Smooth muscle cell (in vitro differentiated cells): ENCODE measurements around the gene PPP1R2C. TPM values are rescaled to one million over a fixed set of nuclear protein-coding genes. Genes with fewer than 3 reads are reported as not detected.

Experiments used
- DNase-seq: peaks from one replicate; lab custom pipeline; 2025; ENCODE audit not compliant: unreplicated experiment; lab: John Stamatoyannopoulos, UW
- H2AFZ ChIP-seq: fragments of 200-600 bp; sonication (generic); 2 replicates; pipeline ENCODE4 v1.6.0; 2016; ENCODE audit warnings: antibody characterized with exemption, low read depth, mild to moderate bottlenecking
- H3F3A ChIP-seq: fragments of 200-600 bp; sonication (generic); 2 replicates; pipeline ENCODE4 v1.6.0; 2017; ENCODE audit warnings: antibody characterized with exemption, low read depth
- H3K27ac ChIP-seq: fragments of 200-600 bp; sonication (generic); 2 replicates; pipeline ENCODE4 v1.5.1; 2016; ENCODE audit warnings: low read depth, mild to moderate bottlenecking
- H3K27me3 ChIP-seq: fragments of 200-600 bp; sonication (generic); 2 replicates; pipeline ENCODE4 v1.6.1; 2016; ENCODE audit warnings: low read depth, mild to moderate bottlenecking
- H3K36me3 ChIP-seq: fragments of 200-600 bp; sonication (generic); 2 replicates; pipeline ENCODE4 v1.5.1; 2016; ENCODE audit warnings: low read depth
- H3K4me1 ChIP-seq: fragments of 200-600 bp; sonication (generic); 2 replicates; pipeline ENCODE4 v1.5.1; 2016; ENCODE audit warnings: low read depth
- H3K4me2 ChIP-seq: fragments of 200-600 bp; sonication (generic); 2 replicates; pipeline ENCODE4 v1.6.0; 2016; ENCODE audit warnings: mild to moderate bottlenecking
- H3K4me3 ChIP-seq: fragments of 200-600 bp; sonication (generic); 2 replicates; pipeline ENCODE4 v1.5.1; 2016; ENCODE audit warnings: mild to moderate bottlenecking
- H3K79me2 ChIP-seq: fragments of 200-600 bp; sonication (generic); 2 replicates; pipeline ENCODE4 v1.6.0; 2016; ENCODE audit warnings: low read depth, mild to moderate bottlenecking
- H3K9ac ChIP-seq: fragments of 200-600 bp; sonication (generic); 2 replicates; pipeline ENCODE4 v1.6.0; 2016; ENCODE audit warnings: low read depth
- H3K9me3 ChIP-seq: fragments of 200-600 bp; sonication (generic); replicated peaks from 2 replicates; pipeline ENCODE4 v1.5.1; 2016; ENCODE audit warnings: low read depth
- H4K20me1 ChIP-seq: fragments of 200-600 bp; sonication (generic); 2 replicates; pipeline ENCODE4 v1.6.0; 2016; ENCODE audit warnings: low read depth
- WGBS: methylation state at CpG from one replicate; pipeline ENCODE4 v1.1.7; 2016; ENCODE audit warnings: low lambda C conversion rate; 5-methylcytosine and 5-hydroxymethylcytosine counted together
- polyA plus RNA-seq: library from polyadenylated mRNA; unstranded; fragments of >200 nt; fragmentation: Nextera tagmentation; extraction: Ambion mirVana; gene quantifications from 2 replicates; pipeline ENCODE4 v1.2.1, GENCODE V29; 2016
- total RNA-seq: library from RNA; depleted of rRNA; stranded (reverse); fragments of >200 nt; gene quantifications from 2 replicates; pipeline ENCODE4 v1.2.3, GENCODE V29; 2014
- TF ChIP-seq, protein P1 (sequence below): fragments of 200-600 bp; sonication (generic); IDR thresholded peaks from 2 replicates; pipeline ENCODE4 v1.5.1; 2017; ENCODE audit warnings: borderline replicate concordance, mild to moderate bottlenecking, antibody characterized with exemption; ENCODE audit not compliant: insufficient read depth, poor library complexity, severe bottlenecking

The PPP1R2C gene
- total and polyA plus RNA-seq, 2 experiments from 2014 or later = not detected

DNA sequence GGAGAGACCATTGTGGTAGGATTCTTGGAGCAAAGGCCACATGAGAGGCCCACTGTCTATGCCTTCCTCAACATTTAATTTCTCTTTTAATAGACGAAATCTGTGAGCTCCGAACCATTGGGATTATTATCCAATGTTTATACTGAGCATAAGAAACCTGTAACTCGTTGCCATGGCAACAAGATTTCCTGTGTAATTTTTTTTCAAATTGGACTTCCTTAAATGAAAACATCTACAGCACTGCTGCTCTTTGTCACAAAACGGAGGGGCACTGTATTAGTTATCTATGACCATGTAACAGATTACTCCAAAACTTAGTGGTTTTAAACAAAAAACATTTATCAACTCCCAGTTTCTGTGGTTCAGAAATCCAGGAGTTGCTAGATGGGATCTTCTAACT is 38.7 kb downstream of the PPP1R2C start:
- Histone ChIP-seq H3K9me3 (no peaks in the 10 kb centered on the region), H4K20me1 (no peaks in the 10 kb centered on the region), H3K9ac (no peak overlapping the region), H3K27me3 (no peaks in the 10 kb centered on the region), H3K27ac (no peak overlapping the region), H3K4me1 (no peaks in the 10 kb centered on the region), H3K4me2 (no peak overlapping the region), H2AFZ (peak overlapping the region; percentile 5), H3K4me3 (no peak overlapping the region), H3F3A (no peaks in the 10 kb centered on the region), H3K79me2 (no peaks in the 10 kb centered on the region), H3K36me3 (no peaks in the 10 kb centered on the region)
- TF ChIP-seq, protein P1, sequence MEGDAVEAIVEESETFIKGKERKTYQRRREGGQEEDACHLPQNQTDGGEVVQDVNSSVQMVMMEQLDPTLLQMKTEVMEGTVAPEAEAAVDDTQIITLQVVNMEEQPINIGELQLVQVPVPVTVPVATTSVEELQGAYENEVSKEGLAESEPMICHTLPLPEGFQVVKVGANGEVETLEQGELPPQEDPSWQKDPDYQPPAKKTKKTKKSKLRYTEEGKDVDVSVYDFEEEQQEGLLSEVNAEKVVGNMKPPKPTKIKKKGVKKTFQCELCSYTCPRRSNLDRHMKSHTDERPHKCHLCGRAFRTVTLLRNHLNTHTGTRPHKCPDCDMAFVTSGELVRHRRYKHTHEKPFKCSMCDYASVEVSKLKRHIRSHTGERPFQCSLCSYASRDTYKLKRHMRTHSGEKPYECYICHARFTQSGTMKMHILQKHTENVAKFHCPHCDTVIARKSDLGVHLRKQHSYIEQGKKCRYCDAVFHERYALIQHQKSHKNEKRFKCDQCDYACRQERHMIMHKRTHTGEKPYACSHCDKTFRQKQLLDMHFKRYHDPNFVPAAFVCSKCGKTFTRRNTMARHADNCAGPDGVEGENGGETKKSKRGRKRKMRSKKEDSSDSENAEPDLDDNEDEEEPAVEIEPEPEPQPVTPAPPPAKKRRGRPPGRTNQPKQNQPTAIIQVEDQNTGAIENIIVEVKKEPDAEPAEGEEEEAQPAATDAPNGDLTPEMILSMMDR = no peak
- no peak for DNase-seq
- 78% methylated on average over 4 of the region's 4 CpGs for WGBS

DNA sequence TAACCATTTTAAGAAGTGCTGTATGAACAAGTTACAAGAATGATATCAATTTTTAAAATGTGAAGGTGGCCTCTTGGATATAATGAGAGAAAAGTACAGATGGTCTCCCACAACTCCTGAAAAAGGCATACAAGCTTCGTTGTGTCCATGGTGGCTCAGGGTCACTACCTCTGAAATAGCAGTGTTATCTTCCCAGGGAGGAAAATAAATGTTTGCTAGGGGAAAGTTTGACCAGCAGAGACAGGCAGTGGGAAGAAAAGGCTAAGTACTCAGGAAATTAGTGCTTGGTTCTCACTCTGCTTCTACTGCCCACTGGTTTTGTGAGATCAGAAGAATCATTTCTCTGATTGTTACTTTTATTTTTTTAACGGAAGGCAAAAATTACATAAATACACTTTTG is 39.4 kb downstream of the PPP1R2C start:
- H3K27me3 ChIP-seq = no peaks in the 10 kb centered on the region
- no peak overlapping the region for H3K9ac ChIP-seq
- no peaks in the 10 kb centered on the region for H3K9me3 ChIP-seq
- TF ChIP-seq, protein P1 = no peak
- no peak for DNase-seq
- no peak overlapping the region for H2AFZ ChIP-seq
- no peaks in the 10 kb centered on the region for H3K36me3 ChIP-seq
- H3K79me2 ChIP-seq = no peaks in the 10 kb centered on the region
- H3K4me3 ChIP-seq = no peak overlapping the region
- no peak overlapping the region for H3K27ac ChIP-seq
- no peaks in the 10 kb centered on the region for H4K20me1 ChIP-seq
- no peaks in the 10 kb centered on the region for H3F3A ChIP-seq
- WGBS = 77% methylated on average over 2 of the region's 2 CpGs
- no peaks in the 10 kb centered on the region for H3K4me1 ChIP-seq
- no peak overlapping the region for H3K4me2 ChIP-seq

DNA sequence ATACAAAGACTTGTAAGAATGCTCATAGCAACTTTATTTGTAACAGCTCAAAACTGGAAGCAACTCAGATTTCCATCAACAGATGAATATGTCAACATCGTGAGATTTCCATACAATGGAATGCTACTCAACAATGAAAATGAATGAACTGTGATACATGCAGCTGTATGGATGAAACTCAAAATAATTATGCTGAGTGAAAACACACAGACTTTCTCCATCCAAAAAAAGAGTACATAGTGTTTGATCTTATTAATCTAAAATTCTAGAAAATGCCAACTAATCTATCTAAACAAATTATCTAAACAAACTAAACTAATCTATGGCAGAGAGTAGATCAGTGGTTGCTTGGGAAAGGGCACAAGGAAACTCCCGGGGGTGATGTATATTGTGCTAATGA is 42.7 kb downstream of the PPP1R2C start:
- Histone ChIP-seq H2AFZ (no peak overlapping the region), H3K9ac (no peak overlapping the region), H3K4me2 (no peak overlapping the region), H3K36me3 (no peaks in the 10 kb centered on the region), H3K9me3 (no peaks in the 10 kb centered on the region), H3K27ac (no peak overlapping the region), H4K20me1 (no peaks in the 10 kb centered on the region), H3F3A (peaks cover 13% of the 10 kb centered on the region), H3K27me3 (no peaks in the 10 kb centered on the region), H3K79me2 (no peaks in the 10 kb centered on the region), H3K4me3 (no peak overlapping the region), H3K4me1 (no peaks in the 10 kb centered on the region)
- TF ChIP-seq, protein P1 = no peak
- no peak for DNase-seq
- WGBS = 94% methylated on average over 2 of the region's 2 CpGs

DNA sequence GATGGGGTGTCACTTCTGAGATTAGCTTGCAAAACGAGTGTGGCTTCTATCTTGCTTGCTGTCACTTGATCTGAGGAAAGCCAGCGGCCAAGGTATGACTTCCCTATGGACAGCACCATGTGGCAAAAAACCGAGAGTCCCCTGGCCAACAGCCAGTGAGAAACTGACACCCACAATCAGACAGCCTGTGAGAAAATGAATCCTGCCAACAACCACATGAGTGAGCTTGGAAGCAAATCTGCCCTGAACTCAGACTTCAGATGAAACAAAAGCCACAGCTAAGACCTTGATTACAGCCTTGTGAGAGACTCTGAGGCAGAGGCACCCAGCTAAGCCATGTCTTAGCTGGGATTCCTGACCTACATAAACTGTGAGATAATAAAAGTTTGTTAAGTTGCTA is 45.5 kb downstream of the PPP1R2C start:
- Histone ChIP-seq H3K9ac (no peak overlapping the region), H3K4me1 (no peaks in the 10 kb centered on the region), H3F3A (peaks cover 13% of the 10 kb centered on the region), H3K9me3 (no peaks in the 10 kb centered on the region), H3K27me3 (no peaks in the 10 kb centered on the region), H3K4me2 (no peak overlapping the region), H3K79me2 (no peaks in the 10 kb centered on the region), H2AFZ (no peak overlapping the region), H3K27ac (peak overlapping the region; percentile 83), H4K20me1 (no peaks in the 10 kb centered on the region), H3K36me3 (no peaks in the 10 kb centered on the region), H3K4me3 (no peak overlapping the region)
- DNase-seq = peak; percentile 9
- TF ChIP-seq, protein P1 = no peak
- WGBS = 11% methylated on average over 3 of the region's 3 CpGs
